H1 (cell line): ENCODE measurements around the gene THUMPD3. TPM values are rescaled to one million over a fixed set of nuclear protein-coding genes. Genes with fewer than 3 reads are reported as not detected.

Source experiments
- CTCF ChIA-PET: fragments of 300-600 bp; sonication (Branson Sonifier 250); formaldehyde crosslinking; loops from one replicate; lab custom pipeline; 2021; ENCODE audit not compliant: partially characterized antibody; lab: Charles Lee
- POLR2A ChIA-PET: fragments of 300-600 bp; sonication (Branson Sonifier 250); formaldehyde crosslinking; loops from one replicate; lab custom pipeline; 2021; ENCODE audit warnings: inconsistent platforms; ENCODE audit not compliant: partially characterized antibody; lab: Charles Lee
- DNase-seq, 2 experiments: peaks; one replicate each; pipeline versions ENCODE4 v3.0.0 to v3.0.0-alpha.2; 2010 to 2022; ENCODE audit warnings: low spot score in 2 of 2, low read depth in 1 of 2, mixed read lengths in 1 of 2
- FAIRE-seq: peaks from 2 replicates; lab custom pipeline; 2011; peaks lifted over from hg19 to GRCh38; lab: Jason Lieb, UNC
- H2AFZ ChIP-seq: 2 replicates; pipeline ENCODE4 v1.8.1; 2012; ENCODE audit warnings: low read length, inconsistent platforms
- H2AK5ac ChIP-seq: 2 replicates; pipeline ENCODE4 v1.6.1; 2013; ENCODE audit warnings: low read depth, low read length
- H2BK120ac ChIP-seq: replicated peaks from 2 replicates; pipeline ENCODE3; 2013; ENCODE audit warnings: low read depth, low read length, inconsistent platforms
- H2BK12ac ChIP-seq: 2 replicates; pipeline ENCODE4 v1.6.1; 2013; ENCODE audit warnings: low read depth, low read length
- H2BK15ac ChIP-seq: 2 replicates; pipeline ENCODE4 v1.6.1; 2013; ENCODE audit warnings: low read length
- H2BK20ac ChIP-seq: 2 replicates; pipeline ENCODE4 v1.6.1; 2013; ENCODE audit warnings: low read length
- H2BK5ac ChIP-seq: 2 replicates; pipeline ENCODE4 v1.6.1; 2013; ENCODE audit warnings: low read depth, low read length
- H3K14ac ChIP-seq: 2 replicates; pipeline ENCODE4 v1.6.1; 2013; ENCODE audit warnings: inconsistent platforms; ENCODE audit not compliant: insufficient read length
- H3K18ac ChIP-seq: 2 replicates; pipeline ENCODE4 v1.6.1; 2013; ENCODE audit warnings: low read length; ENCODE audit errors: extremely low read depth
- H3K23ac ChIP-seq: 2 replicates; pipeline ENCODE4 v1.6.1; 2013; ENCODE audit warnings: inconsistent platforms; ENCODE audit not compliant: insufficient read length
- H3K23me2 ChIP-seq: 2 replicates; pipeline ENCODE4 v1.6.1; 2013; ENCODE audit warnings: low read depth, low read length
- H3K27ac ChIP-seq: 2 replicates; pipeline ENCODE4 v1.6.1; 2011; ENCODE audit warnings: low read depth, low read length, inconsistent platforms
- H3K27me3 ChIP-seq, 4 experiments: replicated peaks in 1 of 4; 1 replicate in 1 of 4; 2 replicates in 3 of 4; pipeline versions ENCODE4 v1.6.1 to v1.8.1; 2011 to 2013; ENCODE audit warnings: low read length in 3 of 4, mild to moderate bottlenecking in 3 of 4, inconsistent platforms in 2 of 4, mixed read lengths in 2 of 4, moderate library complexity in 1 of 4; ENCODE audit not compliant: control insufficient read depth in 3 of 4, insufficient read depth in 3 of 4; ENCODE audit errors: extremely low read depth in 1 of 4
- H3K36me3 ChIP-seq, 4 experiments: 2 replicates each; pipeline versions ENCODE4 v1.6.1 to v1.8.1; 2011 to 2013; ENCODE audit warnings: mild to moderate bottlenecking in 4 of 4, low read length in 3 of 4, moderate library complexity in 2 of 4, control low read depth in 1 of 4, inconsistent platforms in 1 of 4; ENCODE audit not compliant: insufficient read depth in 4 of 4, control insufficient read depth in 2 of 4
- H3K4ac ChIP-seq: replicated peaks from 2 replicates; pipeline ENCODE3; 2013; ENCODE audit warnings: low read length, low read depth, mixed read lengths, inconsistent platforms; ENCODE audit not compliant: insufficient read length
- H3K4me1 ChIP-seq, 4 experiments: replicated peaks in 1 of 4; 1 replicate in 1 of 4; 2 replicates in 3 of 4; pipeline versions ENCODE4 v1.6.1 to v1.8.1; 2011 to 2013; ENCODE audit warnings: low read length in 3 of 4, inconsistent platforms in 2 of 4, mixed read lengths in 1 of 4; ENCODE audit not compliant: insufficient read depth in 4 of 4, control insufficient read depth in 3 of 4
- H3K4me2 ChIP-seq, 2 experiments: 2 replicates each; pipeline versions ENCODE4 v1.6.1 to v1.8.1; 2011 to 2013; ENCODE audit warnings: low read depth in 2 of 2, low read length in 2 of 2, control low read depth in 1 of 2, inconsistent platforms in 1 of 2, mild to moderate bottlenecking in 1 of 2; ENCODE audit not compliant: insufficient read depth in 1 of 2
- H3K4me3 ChIP-seq, 4 experiments: fragments of 200-600, 300-600 bp in 1 of 4; sonication (generic), shearing (Covaris generic), sonication (Bioruptor Twin) in 1 of 4; 2 replicates each; pipeline versions ENCODE4 v1.5.1 to v1.8.1; 2011 to 2016; ENCODE audit warnings: low read length in 4 of 4, low read depth in 3 of 4, control low read depth in 2 of 4, inconsistent platforms in 2 of 4, mild to moderate bottlenecking in 2 of 4, mixed read lengths in 1 of 4, moderate library complexity in 1 of 4; ENCODE audit not compliant: insufficient read depth in 2 of 4; ENCODE audit errors: extremely low read depth in 1 of 4
- H3K56ac ChIP-seq: replicated peaks from 2 replicates; pipeline ENCODE3; 2013; ENCODE audit warnings: low read depth, mild to moderate bottlenecking, mixed read lengths, low read length, inconsistent platforms; ENCODE audit not compliant: insufficient read length
- H3K79me1 ChIP-seq: 2 replicates; pipeline ENCODE4 v1.6.1; 2013; ENCODE audit warnings: low read depth, low read length, control low read depth
- H3K79me2 ChIP-seq, 2 experiments: 2 replicates each; pipeline versions ENCODE4 v1.6.1 to v1.8.1; 2012 to 2013; ENCODE audit warnings: low read length in 2 of 2, mild to moderate bottlenecking in 2 of 2, inconsistent platforms in 1 of 2; ENCODE audit not compliant: insufficient read depth in 2 of 2, control insufficient read depth in 1 of 2
- H3K9ac ChIP-seq, 4 experiments: replicated peaks in 1 of 4; 1 replicate in 1 of 4; 2 replicates in 3 of 4; pipeline versions ENCODE4 v1.6.1 to v1.8.1; 2011 to 2013; ENCODE audit warnings: low read depth in 3 of 4, low read length in 3 of 4, control low read depth in 2 of 4, mild to moderate bottlenecking in 2 of 4, moderate library complexity in 2 of 4, inconsistent platforms in 1 of 4; ENCODE audit errors: extremely low read depth in 1 of 4
- H3K9me3 ChIP-seq, 2 experiments: 2 replicates each; pipeline versions ENCODE4 v1.6.1 to v1.8.1; 2012 to 2013; ENCODE audit warnings: mild to moderate bottlenecking in 2 of 2, moderate library complexity in 2 of 2, control low read depth in 1 of 2, inconsistent platforms in 1 of 2, low read depth in 1 of 2, low read length in 1 of 2, mixed read lengths in 1 of 2; ENCODE audit not compliant: insufficient read depth in 2 of 2
- H4K20me1 ChIP-seq, 2 experiments: replicated peaks in 1 of 2; 2 replicates each; pipeline versions ENCODE3 to v1.8.1; 2011 to 2013; ENCODE audit warnings: inconsistent platforms in 2 of 2, low read length in 2 of 2, mild to moderate bottlenecking in 1 of 2; ENCODE audit not compliant: insufficient read depth in 2 of 2, control insufficient read depth in 1 of 2
- H4K5ac ChIP-seq: 2 replicates; pipeline ENCODE4 v1.6.1; 2013; ENCODE audit warnings: low read length, low read depth, mixed read lengths, inconsistent platforms; ENCODE audit not compliant: insufficient read length
- H4K8ac ChIP-seq: 2 replicates; pipeline ENCODE4 v1.8.0; 2013; ENCODE audit warnings: mild to moderate bottlenecking, moderate library complexity, low read length, inconsistent platforms; ENCODE audit not compliant: insufficient read depth; ENCODE audit errors: extremely low read depth
- H4K91ac ChIP-seq: replicated peaks from 2 replicates; pipeline ENCODE3; 2013; ENCODE audit warnings: low read length, mixed read lengths, inconsistent platforms; ENCODE audit not compliant: insufficient read length
- ASH2L ChIP-seq: fragments of 200-600, 300-600 bp; sonication (generic); IDR thresholded peaks from one replicate; pipeline ENCODE4 v1.7.1; 2017; ENCODE audit warnings: low read length
- BACH1 ChIP-seq: IDR thresholded peaks from 2 replicates; pipeline ENCODE4 v1.6.1; 2012; ENCODE audit warnings: low read length, improper control_type of control experiment
- EZH2 ChIP-seq: fragments of 200-600 bp; sonication (generic); IDR thresholded peaks from 2 replicates; pipeline ENCODE4 v1.7.1; 2012; ENCODE audit warnings: low read depth, mild to moderate bottlenecking, moderate library complexity, low read length, inconsistent platforms; ENCODE audit not compliant: severe bottlenecking
- JUND ChIP-seq: IDR thresholded peaks from 2 replicates; pipeline ENCODE4 v1.6.1; 2011; ENCODE audit warnings: mild to moderate bottlenecking, improper control_type of control experiment, low read length
- POLR2A ChIP-seq, 2 experiments: IDR thresholded peaks; 1 replicate in 1 of 2; 2 replicates in 1 of 2; pipeline ENCODE4 v1.6.1; 2011; ENCODE audit warnings: low read depth in 2 of 2, low read length in 2 of 2, mild to moderate bottlenecking in 2 of 2; ENCODE audit errors: control extremely low read depth in 1 of 2
- POLR2AphosphoS5 ChIP-seq: IDR thresholded peaks from 2 replicates; pipeline ENCODE4 v1.6.1; 2011; ENCODE audit warnings: low read depth, low read length
- TAF1 ChIP-seq: IDR thresholded peaks from 2 replicates; pipeline ENCODE4 v1.6.1; 2011; ENCODE audit warnings: mild to moderate bottlenecking, low read depth, low read length
- YY1 ChIP-seq: IDR thresholded peaks from 2 replicates; pipeline ENCODE4 v1.6.1; 2011; ENCODE audit warnings: low read depth, mild to moderate bottlenecking, low read length
- WGBS, 2 experiments: shearing (Covaris generic) in 1 of 2; methylation state at CpG; one replicate each; pipeline versions ENCODE4 v1.1.6 to v1.1.7; 2013 to 2015; ENCODE audit warnings: low lambda C conversion rate in 2 of 2, mixed read lengths in 2 of 2, inconsistent platforms in 1 of 2, low coverage in 1 of 2, missing lambda C conversion rate in 1 of 2; ENCODE audit not compliant: insufficient replicate concordance in 2 of 2, insufficient coverage in 1 of 2, insufficient read length in 1 of 2; ENCODE audit errors: extremely low coverage in 1 of 2, missing lambda C conversion rate in 1 of 2; 5-methylcytosine and 5-hydroxymethylcytosine counted together
- polyA plus RNA-seq, 7 experiments: library from polyadenylated mRNA; depleted of rRNA in 3 of 7; stranded (reverse) in 5 of 7; unstranded in 2 of 7; fragments of >200 nt in 5 of 7; fragments of 200-250 nt in 2 of 7; gene quantifications; 1 replicate in 5 of 7; 2 replicates in 1 of 7; 4 replicates in 1 of 7; pipeline versions ENCODE4 v1.2.1 to v1.2.3, GENCODE V29; 2011 to 2013; ENCODE audit warnings: missing spikeins in 2 of 7, mixed read lengths in 2 of 7
- total RNA-seq: library from RNA; stranded (reverse); fragmentation: NEBNext Ultra II Directional; extraction: Animal tissue kit (Norgen Biotek cat#: 25700); gene quantifications from 2 replicates; pipeline ENCODE4 v1.2.1, GENCODE V29; 2021

THUMPD3 gene
- total and polyA plus RNA-seq, 2 of the 8 experiments (the other 6 are each of a cell fraction or from before 2014, with no cell fraction given) = 26.7 to 68.9 TPM

DNA sequence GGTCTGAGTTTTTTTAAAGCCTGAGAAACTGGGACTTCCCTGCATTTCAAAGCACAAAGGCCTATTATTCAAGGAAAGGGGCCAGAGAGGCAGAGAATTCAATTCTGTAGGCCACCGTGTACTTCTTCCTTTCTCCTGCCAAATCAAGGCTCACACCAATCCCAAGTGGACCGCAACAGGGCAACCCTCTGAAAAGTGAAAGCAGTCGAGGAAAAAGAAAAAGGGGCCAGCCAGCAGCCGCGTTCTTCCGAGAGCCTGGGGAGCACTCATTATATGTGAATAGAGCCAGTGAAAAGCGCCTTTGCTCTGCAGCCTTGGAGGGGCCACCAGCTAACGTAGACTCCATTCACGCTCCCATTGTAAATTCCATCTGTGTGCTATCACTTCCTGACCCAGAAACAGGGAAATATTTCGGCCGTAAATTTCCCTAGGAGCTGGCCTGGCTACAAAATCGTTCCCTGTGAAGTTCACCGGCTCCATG is 45.9 kb upstream of the THUMPD3 start:
- TF ChIP-seq POLR2A (IDR thresholded peaks at IDR 0.05; ENCODE audit: control extremely low read depth in 1 of 2, low read depth in 2 of 2, low read length in 2 of 2) (peak in 1 of 2 experiments; percentile 38; a peak in 2 of 3 replicates), BACH1 (no peak), JUND (no peak), TAF1 (peak; percentile 25; the same call in 1 of the 2 replicates), POLR2AphosphoS5 (no peak), YY1 (no peak), EZH2 (no peak), ASH2L (peak; percentile 39)
- ChIA-PET POLR2A (interaction anchor here (1.2 kb wide), 1 partner anchor 35 kb away, joined by 3 read pairs; no protein-coding TSS in a partner anchor), CTCF (interaction anchor here (0.6 to 2.9 kb wide), 4 partner anchors 14 to 257 kb away, joined by 3 to 13 read pairs (median 4); no protein-coding TSS in a partner anchor)
- H2BK120ac ChIP-seq = no peak overlapping the region
- no peaks in the 10 kb centered on the region for H3K9me3 ChIP-seq
- no peak overlapping the region for H2BK20ac ChIP-seq
- no peak overlapping the region for H2AK5ac ChIP-seq
- FAIRE-seq (peak; percentile 58), DNase-seq (peak in 1 of 2 experiments; percentile 51)
- no peak overlapping the region for H4K91ac ChIP-seq
- H4K20me1 ChIP-seq = no peaks in the 10 kb centered on the region
- H3K18ac ChIP-seq = no peak overlapping the region
- no peak overlapping the region for H3K56ac ChIP-seq
- H2BK15ac ChIP-seq = no peak overlapping the region
- peak overlapping the region in 1 of 4 experiments; percentile 34; a peak in 2 of 8 replicates for H3K4me3 ChIP-seq
- WGBS, 2 experiments = 28% methylated on average over 13 of the region's 13 CpGs; no CpG with 5 or more reads in 1 of the 2 experiments
- 0 out of 2 replicates have a peak overlapping the region, but pooled peaks have one; percentile 39 for H3K27ac ChIP-seq
- H3K4me2 ChIP-seq = peak overlapping the region; percentile 44 to 60
- peak overlapping the region; percentile 18; the same call in 1 of the 2 replicates for H2AFZ ChIP-seq
- H3K14ac ChIP-seq = no peak overlapping the region
- H3K9ac ChIP-seq = no peak overlapping the region; a peak in 1 of 7 replicates
- peaks cover 0 to 7% (median 5%) of the 10 kb centered on the region in 4 experiments; a peak in 5 of 7 replicates for H3K4me1 ChIP-seq
- H3K4ac ChIP-seq = no peak overlapping the region
- H2BK12ac ChIP-seq = no peak overlapping the region; the same call in 1 of the 2 replicates
- no peaks in the 10 kb centered on the region for H3K36me3 ChIP-seq
- H3K79me2 ChIP-seq = no peaks in the 10 kb centered on the region
- H2BK5ac ChIP-seq = peak overlapping the region; percentile 55; the same call in 1 of the 2 replicates
- H3K23me2 ChIP-seq = no peaks in the 10 kb centered on the region
- no peaks in the 10 kb centered on the region; a peak in 1 of 7 replicates for H3K27me3 ChIP-seq
- H3K23ac ChIP-seq = no peak overlapping the region
- no peaks in the 10 kb centered on the region for H3K79me1 ChIP-seq
- no peak overlapping the region for H4K8ac ChIP-seq
- H4K5ac ChIP-seq = no peak overlapping the region
